NCI-H1105 treated with DMSO at 0.1 percent for 48 hours (cell line): ENCODE results near the gene NGRN.
"Not testable (repeated sequence)": the region's sequence is repeated elsewhere in the genome, so short reads cannot be mapped to it uniquely, and the experiment has no call there.

Source experiments
- DNase-seq: peaks from one replicate; lab custom pipeline; 2025; lab: John Stamatoyannopoulos, UW

NGRN gene

GRCh38 chr15:90281637-90282036, 16.2 kb downstream of the NGRN start:
- not testable (repeated sequence) for DNase-seq

- DNase-seq: no peak
Measured at GRCh38 chr15:90286678-90287077, 21.2 kb downstream of the NGRN start.

GRCh38 chr15:90287101-90287500, 21.6 kb downstream of the NGRN start:
- DNase-seq: no peak

- DNase-seq: no peak
Measured at GRCh38 chr15:90287946-90288345, 22.5 kb downstream of the NGRN start.

DNA sequence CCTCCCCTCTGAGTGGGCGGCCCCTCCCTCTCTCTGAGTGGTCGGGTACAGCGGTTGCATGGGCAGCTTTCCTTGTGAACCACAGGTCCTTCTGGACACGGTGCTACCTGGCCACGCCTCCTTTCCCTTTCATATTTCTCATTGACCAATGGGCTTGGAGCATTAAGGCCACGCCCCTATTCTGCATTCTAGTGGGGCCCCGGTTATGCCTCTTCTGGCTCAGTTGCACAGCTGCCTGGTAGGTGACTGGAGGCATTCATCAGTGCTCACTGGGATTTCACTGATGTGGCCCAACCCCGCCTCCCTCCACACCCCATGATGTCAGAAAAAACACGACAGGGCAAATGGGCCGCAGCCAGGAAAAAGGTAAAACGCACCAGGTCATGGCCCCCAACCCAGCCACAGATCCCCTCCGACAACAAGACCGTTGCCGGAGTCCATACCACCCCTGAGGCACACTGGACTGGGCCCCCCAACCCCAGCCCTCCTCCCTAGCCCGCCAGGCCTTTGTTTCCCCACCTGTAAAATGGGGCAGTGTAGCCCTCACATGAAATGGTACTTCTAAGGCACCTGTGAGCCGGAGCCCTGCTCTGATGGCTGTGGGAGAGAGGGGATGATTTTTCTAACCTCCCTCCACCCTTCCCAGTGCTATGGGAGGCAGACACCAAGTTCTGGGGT, 26.3 kb downstream of the NGRN start:
- DNase-seq: no peak

- DNase-seq: peak; percentile 76
Measured at GRCh38 chr15:90293040-90293810, 27.8 kb downstream of the NGRN start.

- DNase-seq: no peak
Measured at GRCh38 chr15:90294159-90294558, 28.7 kb downstream of the NGRN start.

- DNase-seq: no peak
Measured at GRCh38 chr15:90294601-90295269, 29.3 kb downstream of the NGRN start.

DNA sequence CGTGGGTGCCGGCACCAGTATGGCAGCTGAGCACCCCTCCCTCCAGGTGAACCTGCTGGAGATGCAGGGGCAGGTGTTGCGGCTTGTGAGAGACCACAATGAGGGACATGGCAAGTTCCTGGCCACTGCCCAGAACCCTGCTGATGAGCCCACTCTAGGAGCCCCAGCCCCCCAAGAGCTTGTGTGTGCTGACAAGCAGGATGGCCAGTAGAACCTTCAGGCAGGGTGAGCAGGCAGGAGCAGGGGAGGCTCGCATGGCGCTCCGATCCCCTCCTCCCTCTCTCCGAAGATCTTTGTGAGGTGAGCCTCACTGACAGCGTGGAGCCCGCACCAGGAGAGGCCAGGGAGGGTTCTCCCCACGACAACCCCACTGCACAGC, 29.8 kb downstream of the NGRN start:
- peak; percentile 17 for DNase-seq

GRCh38 chr15:90296316-90296884, 30.9 kb downstream of the NGRN start:
- not testable (repeated sequence) for DNase-seq

DNA sequence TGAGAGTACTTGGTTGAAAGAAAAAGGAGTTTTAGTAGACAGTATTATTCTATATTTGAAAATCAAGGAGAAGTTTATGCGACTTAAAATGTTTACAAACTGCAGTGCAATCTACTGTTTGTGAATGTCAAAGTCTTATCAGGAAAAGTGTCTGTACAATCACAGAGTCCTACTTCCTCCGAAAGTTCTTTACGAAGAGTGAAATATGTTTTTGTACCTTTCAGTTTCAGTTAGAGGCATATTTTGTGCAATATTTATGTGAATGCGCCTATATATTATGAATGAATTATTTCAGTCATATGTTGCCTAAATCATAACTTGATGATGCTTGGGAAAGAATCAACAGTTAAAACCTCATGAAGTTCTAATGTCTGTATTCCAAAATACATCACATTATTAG, 31.5 kb downstream of the NGRN start:
- no peak for DNase-seq

GRCh38 chr15:90300541-90300940, 35.1 kb downstream of the NGRN start:
- DNase-seq: no peak

GRCh38 chr15:90300988-90301706, 35.7 kb downstream of the NGRN start:
- DNase-seq: no peak

DNA sequence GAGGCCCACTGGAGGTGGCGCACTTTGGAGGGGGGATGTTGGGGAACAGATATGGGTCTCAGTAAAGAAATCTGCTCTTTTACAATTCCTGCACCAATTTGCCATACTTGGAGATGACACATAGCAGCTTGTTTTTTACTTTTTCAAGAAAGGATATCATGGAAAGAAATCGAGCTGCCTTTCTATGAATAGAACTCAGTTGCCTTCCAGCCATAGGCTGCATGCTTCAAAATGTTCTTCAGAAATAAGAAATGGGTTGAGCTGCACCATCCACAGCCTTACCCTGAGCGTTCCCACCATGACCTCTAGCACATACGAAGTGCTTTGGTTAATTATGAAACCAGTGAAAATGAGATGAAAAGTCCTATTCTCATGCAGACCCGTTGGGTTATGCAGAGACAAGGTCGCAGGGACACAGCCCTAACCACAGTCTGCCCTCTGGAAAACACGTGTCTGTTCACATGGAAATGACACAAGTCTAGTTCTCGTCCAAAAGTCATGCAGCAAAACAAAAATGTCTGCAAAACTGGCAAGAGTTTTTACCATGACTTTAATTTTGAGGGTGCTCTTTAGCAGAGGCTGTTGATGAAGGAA, 36.3 kb downstream of the NGRN start:
- DNase-seq: no peak

GRCh38 chr15:90305355-90305754, 39.9 kb downstream of the NGRN start:
- DNase-seq: not testable (repeated sequence)

DNA sequence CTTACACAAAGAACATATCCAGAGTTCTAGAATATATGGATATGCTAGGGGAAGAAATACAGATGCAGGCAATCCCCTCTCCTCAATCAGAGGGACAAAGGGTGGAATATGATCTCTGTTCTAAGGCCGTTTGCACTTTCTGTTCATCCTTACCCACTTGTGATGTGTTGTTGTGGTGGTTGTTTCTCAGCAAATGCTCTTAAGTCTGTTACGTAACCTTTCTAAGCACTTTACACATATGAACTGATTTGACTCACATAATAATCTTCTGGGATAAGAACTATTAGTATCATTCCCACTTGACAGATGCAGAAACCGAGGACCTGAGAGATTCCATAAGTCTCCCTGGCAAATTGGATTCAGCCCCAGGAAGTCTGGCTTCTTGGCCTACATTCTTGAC, 40.5 kb downstream of the NGRN start:
- no peak for DNase-seq

DNA sequence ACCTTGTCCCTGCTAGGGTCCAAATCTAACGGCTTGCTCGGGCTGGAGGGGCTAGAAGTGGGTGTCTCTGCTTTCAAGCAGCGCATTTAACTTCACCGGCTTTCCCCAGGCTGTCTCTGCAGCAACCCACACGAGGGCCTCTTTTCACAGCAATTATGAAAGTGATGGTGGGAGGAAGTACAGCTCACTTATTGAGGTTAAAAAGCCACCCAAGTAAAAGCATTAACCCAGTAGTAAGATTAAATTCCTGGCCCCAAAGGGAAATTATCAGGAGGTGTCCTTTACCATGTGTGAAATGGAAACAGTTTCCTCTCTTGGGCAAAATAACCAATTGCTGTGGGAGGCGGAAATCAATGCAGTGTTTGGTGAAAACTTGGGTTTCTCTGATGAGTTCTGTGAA, 41.1 kb downstream of the NGRN start:
- DNase-seq: no peak

DNA sequence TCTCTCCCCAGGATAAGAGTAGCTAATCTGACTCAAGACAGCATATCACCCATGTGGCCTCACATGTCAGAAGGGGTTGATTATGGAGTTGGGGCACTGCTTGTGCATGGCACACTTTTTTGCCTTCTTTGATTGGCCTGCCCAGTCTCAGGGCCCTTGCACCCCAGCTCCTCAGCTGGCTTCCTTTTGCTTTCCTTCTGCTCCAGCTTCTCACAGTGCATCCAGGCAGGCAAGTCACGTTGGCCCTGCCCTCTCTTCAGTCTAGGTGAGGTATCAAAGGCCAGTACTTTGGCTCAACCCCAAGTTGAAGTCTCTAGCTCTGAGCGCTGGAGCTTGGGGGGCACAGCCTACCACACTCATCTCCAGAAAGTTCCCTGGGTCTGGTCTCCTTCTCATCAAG, 42.2 kb downstream of the NGRN start:
- no peak for DNase-seq

- DNase-seq: no peak
Measured at GRCh38 chr15:90309020-90309419, 43.5 kb downstream of the NGRN start.

GRCh38 chr15:90315278-90315982, 50.0 kb downstream of the NGRN start:
- DNase-seq: no peak

GRCh38 chr15:90316139-90316538, 50.7 kb downstream of the NGRN start:
- DNase-seq: no peak
